Measurements from ENCODE around the gene CD80. TPM values are rescaled to one million over a fixed set of nuclear protein-coding genes. Genes with fewer than 3 reads are reported as not detected.

CD80 gene
- total RNA-seq, 1 experiment from 2014 or later = not detected

GRCh38 chr3:119547227-119547626, 12.2 kb downstream of the CD80 start:
- H3K27ac ChIP-seq (ENCODE audit: low read depth, low read length) = no peak overlapping the region
- H3K27me3 ChIP-seq (ENCODE audit: insufficient read depth, low read length) = no peaks in the 10 kb centered on the region
- no peak overlapping the region for H2AFZ ChIP-seq (ENCODE audit: low read depth, low read length, poor library complexity, severe bottlenecking)
- H3K36me3 ChIP-seq (ENCODE audit: control insufficient read depth in 1 of 2, insufficient read depth in 2 of 2, low read length in 2 of 2) = no peaks in the 10 kb centered on the region
- no peaks in the 10 kb centered on the region for H3K4me1 ChIP-seq (ENCODE audit: control insufficient read depth in 1 of 2, insufficient read depth in 2 of 2, low read length in 2 of 2)
- ChIA-PET POLR2A (no interaction called here), RAD21 (ENCODE audit: low non-redundant PET in 1 of 2, low total read pairs in 2 of 2, uncharacterized antibody in 2 of 2, unreplicated experiment in 2 of 2) (no interaction called here), CTCF (no interaction called here)
- H3K9ac ChIP-seq (ENCODE audit: low read length) = no peak overlapping the region
- no peaks in the 10 kb centered on the region for H3K79me2 ChIP-seq (ENCODE audit: insufficient read depth, low read length)
- DNase-seq (ENCODE audit: low read depth, low spot score) (no peak), ATAC-seq (no peak)
- H3K4me2 ChIP-seq (ENCODE audit: low read length) = no peak overlapping the region
- BruUV-seq (replicated peaks) = no TSS peak
- H3K9me2 ChIP-seq (ENCODE audit: insufficient read depth) = no peaks in the 10 kb centered on the region
- H3K9me3 ChIP-seq (ENCODE audit: control insufficient read depth in 1 of 2, insufficient read depth in 1 of 2, low read depth in 1 of 2, low read length in 2 of 2) = no peaks in the 10 kb centered on the region
- TF ChIP-seq ELF1 (IDR thresholded peaks at IDR 0.05; ENCODE audit: borderline replicate concordance, low read depth) = no peak
- TF ChIP-seq ZBTB33 (IDR thresholded peaks at IDR 0.05; ENCODE audit: extremely low read depth, insufficient replicate concordance, low read length) = no peak
- TF ChIP-seq SP1 (IDR thresholded peaks at IDR 0.05; ENCODE audit: low read depth) = no peak
- TF ChIP-seq CEBPB (IDR thresholded peaks at IDR 0.05; ENCODE audit: low read depth) = no peak
- no peak for TF ChIP-seq ZNF274 (IDR thresholded peaks at IDR 0.05; ENCODE audit: low read depth, low read length)
- TF ChIP-seq SIN3A (IDR thresholded peaks at IDR 0.05; ENCODE audit: low read depth) = no peak
- TF ChIP-seq SRF (IDR thresholded peaks at IDR 0.05; ENCODE audit: low read depth) = no peak
- TF ChIP-seq EGR1 (IDR thresholded peaks at IDR 0.05; ENCODE audit: low read depth) = no peak
- TF ChIP-seq REST (IDR thresholded peaks at IDR 0.05; ENCODE audit: low read depth) = no peak
- no peaks in the 10 kb centered on the region for H4K20me1 ChIP-seq (ENCODE audit: insufficient read depth)
- intact Hi-C loops (cut with micrococcal nuclease) = no loop called here
- H3K4me3 ChIP-seq (replicated peaks in 1 of 2; ENCODE audit: low read depth in 1 of 2, low read length in 2 of 2) = no peak overlapping the region
